AG10803 (cell line): ENCODE data around the gene RNF11.

Experiments used
- DNase-seq: peaks from one replicate; pipeline ENCODE4 v3.0.0; 2010; ENCODE audit warnings: low read depth
- H3K4me3 ChIP-seq: 2 replicates; pipeline ENCODE4 v1.5.1; 2011; ENCODE audit warnings: mild to moderate bottlenecking, low read length, control low read depth
- TF ChIP-seq, protein P1 (sequence below): conservative IDR thresholded peaks from 2 replicates; pipeline ENCODE4 v1.5.1; 2011; ENCODE audit warnings: mild to moderate bottlenecking, low read length, control low read depth, inconsistent platforms

Gene RNF11

DNA sequence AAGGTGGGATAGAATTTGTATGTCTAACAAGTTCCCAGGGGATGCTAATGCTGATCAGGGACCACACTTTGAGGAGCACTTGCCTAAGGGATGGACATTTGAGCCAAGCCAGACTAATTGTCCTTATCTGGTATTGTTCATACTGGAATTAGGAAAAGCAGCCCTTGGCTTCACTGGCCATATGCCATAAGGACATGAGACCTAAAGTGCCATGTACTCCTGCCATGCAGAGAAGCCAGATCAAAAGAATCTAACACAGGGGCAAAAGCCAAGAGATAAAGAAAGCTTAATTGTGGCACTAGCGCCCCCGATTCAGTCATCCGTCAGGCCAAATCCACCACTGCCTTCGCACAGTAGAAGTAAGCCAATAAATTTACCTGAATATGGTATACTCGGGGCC lies 45.7 kb downstream of the RNF11 start:
- H3K4me3 ChIP-seq, result no peak overlapping the region
- TF ChIP-seq, protein P1, sequence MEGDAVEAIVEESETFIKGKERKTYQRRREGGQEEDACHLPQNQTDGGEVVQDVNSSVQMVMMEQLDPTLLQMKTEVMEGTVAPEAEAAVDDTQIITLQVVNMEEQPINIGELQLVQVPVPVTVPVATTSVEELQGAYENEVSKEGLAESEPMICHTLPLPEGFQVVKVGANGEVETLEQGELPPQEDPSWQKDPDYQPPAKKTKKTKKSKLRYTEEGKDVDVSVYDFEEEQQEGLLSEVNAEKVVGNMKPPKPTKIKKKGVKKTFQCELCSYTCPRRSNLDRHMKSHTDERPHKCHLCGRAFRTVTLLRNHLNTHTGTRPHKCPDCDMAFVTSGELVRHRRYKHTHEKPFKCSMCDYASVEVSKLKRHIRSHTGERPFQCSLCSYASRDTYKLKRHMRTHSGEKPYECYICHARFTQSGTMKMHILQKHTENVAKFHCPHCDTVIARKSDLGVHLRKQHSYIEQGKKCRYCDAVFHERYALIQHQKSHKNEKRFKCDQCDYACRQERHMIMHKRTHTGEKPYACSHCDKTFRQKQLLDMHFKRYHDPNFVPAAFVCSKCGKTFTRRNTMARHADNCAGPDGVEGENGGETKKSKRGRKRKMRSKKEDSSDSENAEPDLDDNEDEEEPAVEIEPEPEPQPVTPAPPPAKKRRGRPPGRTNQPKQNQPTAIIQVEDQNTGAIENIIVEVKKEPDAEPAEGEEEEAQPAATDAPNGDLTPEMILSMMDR, result no peak
- DNase-seq, result no peak

DNA sequence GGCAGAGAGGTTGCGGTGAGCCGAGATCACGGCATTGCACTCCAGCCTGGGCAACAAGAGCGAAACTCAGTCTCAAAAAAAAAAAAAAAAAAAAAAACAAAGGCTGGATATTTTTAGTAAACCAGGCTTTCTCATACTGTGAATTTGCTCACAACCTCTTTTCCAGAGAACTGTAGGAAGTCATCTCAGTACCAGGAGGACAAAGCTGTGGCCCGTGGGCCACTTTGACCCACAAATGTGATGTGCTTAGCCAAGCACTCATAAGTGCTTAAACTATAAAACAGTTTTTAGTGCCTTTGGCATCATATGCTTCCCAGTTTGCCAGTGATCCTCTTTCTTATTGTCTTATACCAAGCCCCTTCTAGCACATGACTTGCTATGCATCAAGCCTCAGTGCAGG lies 46.5 kb downstream of the RNF11 start:
- DNase-seq, result no peak
- H3K4me3 ChIP-seq, result no peak overlapping the region
- TF ChIP-seq, protein P1, result no peak

- TF ChIP-seq, protein P1, result no peak
- no peak for DNase-seq
- no peak overlapping the region for H3K4me3 ChIP-seq
Measured at GRCh38 chr1:51283979-51284378, 47.9 kb downstream of the RNF11 start.

DNA sequence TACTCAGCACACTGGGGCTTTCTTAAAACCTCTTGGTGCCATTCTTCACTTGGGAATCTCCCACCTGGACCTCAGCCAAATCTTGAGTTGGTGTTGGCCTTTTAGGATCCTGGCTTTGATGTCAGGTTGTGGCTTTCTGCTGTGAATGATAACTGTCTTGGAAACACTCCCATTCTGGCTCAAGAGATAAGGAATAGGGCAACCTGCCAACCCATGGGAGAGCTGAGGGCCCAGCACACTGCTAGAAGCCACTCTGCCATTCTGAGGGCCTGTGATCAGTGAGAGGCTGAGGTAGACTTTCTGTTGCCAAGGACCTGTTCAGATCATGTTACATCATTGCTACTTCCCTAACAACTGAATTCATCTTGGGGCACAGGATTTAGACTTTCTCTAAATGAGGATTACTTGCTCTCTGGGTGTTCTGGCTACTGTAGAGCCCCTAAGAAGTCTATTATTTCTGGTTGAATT lies 48.4 kb downstream of the RNF11 start:
- no peak overlapping the region for H3K4me3 ChIP-seq
- no peak for DNase-seq

DNA sequence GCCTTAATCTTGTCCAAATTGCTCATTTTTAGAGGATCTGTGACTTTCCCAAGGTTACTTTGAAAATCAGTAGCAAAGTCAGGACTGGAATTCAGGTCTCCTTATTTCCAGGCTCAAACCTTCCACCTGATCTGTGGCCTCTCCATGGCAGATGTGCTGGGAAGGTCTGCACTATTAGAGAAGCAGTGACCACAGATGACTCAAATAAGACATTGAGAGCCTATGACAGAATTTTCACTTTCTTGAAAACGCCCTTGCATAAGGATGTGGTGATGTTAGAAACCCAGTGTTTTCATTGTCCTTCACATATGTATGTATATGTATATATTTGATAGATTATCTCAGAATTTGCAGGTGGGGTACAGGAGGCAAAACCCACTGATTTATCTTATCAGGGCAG lies 49.0 kb downstream of the RNF11 start:
- no peak overlapping the region for H3K4me3 ChIP-seq
- TF ChIP-seq, protein P1, result no peak
- no peak for DNase-seq

More for the DNA sequence above, 48.4 kb downstream of the RNF11 start:
- TF ChIP-seq, protein P1, result no peak

GRCh38 chr1:51287966-51288365 lies 51.9 kb downstream of the RNF11 start:
- DNase-seq, result no peak
- TF ChIP-seq, protein P1, result no peak
- no peak overlapping the region for H3K4me3 ChIP-seq

DNA sequence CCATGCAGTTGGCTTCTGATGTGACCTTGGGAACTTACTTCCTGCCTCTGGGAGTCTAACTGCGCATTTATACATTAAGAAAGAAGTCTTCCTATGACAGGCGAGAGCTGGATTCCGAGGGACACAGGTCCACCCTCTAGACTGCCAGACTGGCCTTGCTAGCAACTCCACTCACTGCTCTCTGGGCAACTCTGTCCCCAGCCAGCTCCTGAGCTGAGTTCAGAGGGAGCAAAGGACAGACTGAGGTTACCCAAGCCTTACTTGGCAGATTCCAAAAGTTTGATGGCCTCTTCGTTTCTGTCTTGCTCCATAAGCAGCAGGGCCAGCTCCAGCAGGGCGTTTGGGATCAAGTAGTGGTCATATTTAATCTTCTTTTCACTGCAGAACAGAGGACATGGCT lies 52.5 kb downstream of the RNF11 start:
- DNase-seq, result no peak
- H3K4me3 ChIP-seq, result no peak overlapping the region
- TF ChIP-seq, protein P1, result no peak
